Calu3 (cell line): ENCODE data around the gene NT5DC2. TPM values are rescaled to one million over a fixed set of nuclear protein-coding genes. Genes with fewer than 3 reads are reported as not detected.
A peak's percentile ranks its signal among the peaks of the same experiment; 100 is the strongest.

ENCODE experiments used
- BruUV-seq: library from RNA; stranded (reverse); fragments of 400-500 nt; replicated peaks from 2 replicates; lab custom pipeline; 2021; lab: Mats Ljungman, UMichigan
- CTCF ChIA-PET: fragments of 300-600 bp; sonication (Branson Sonifier 250); formaldehyde crosslinking; loops from one replicate; lab custom pipeline; 2022; ENCODE audit warnings: antibody characterized with exemption; lab: Charles Lee
- DNase-seq: peaks from one replicate; pipeline ENCODE4 v3.0.0; 2022
- H3K27ac Mint-ChIP-seq: one replicate; pipeline ENCODE4 v1.8.0; 2022; ENCODE audit warnings: mixed read lengths; ENCODE audit not compliant: unreplicated experiment
- H3K27me3 Mint-ChIP-seq: one replicate; pipeline ENCODE4 v1.8.0; 2022; ENCODE audit warnings: mixed read lengths; ENCODE audit not compliant: unreplicated experiment
- H3K36me3 Mint-ChIP-seq: one replicate; pipeline ENCODE4 v1.8.0; 2022; ENCODE audit warnings: mild to moderate bottlenecking, moderate library complexity, mixed read lengths; ENCODE audit not compliant: insufficient read depth, unreplicated experiment
- H3K4me1 Mint-ChIP-seq: one replicate; pipeline ENCODE4 v1.8.0; 2022; ENCODE audit warnings: mild to moderate bottlenecking, low read depth, mixed read lengths; ENCODE audit not compliant: unreplicated experiment
- H3K4me3 Mint-ChIP-seq: one replicate; pipeline ENCODE4 v1.8.0; 2022; ENCODE audit warnings: mild to moderate bottlenecking, low read depth, moderate library complexity, mixed read lengths; ENCODE audit not compliant: unreplicated experiment
- H3K9me3 Mint-ChIP-seq: one replicate; pipeline ENCODE4 v1.8.0; 2022; ENCODE audit warnings: low read depth, mixed read lengths; ENCODE audit not compliant: unreplicated experiment
- CTCF ChIP-seq: fragments of 200-600 bp; IDR thresholded peaks from one replicate; pipeline ENCODE4 v1.8.0; 2022; ENCODE audit warnings: antibody characterized with exemption; ENCODE audit not compliant: unreplicated experiment
- intact Hi-C: fragments of 100-400 bp; cut with micrococcal nuclease; formaldehyde crosslinking; loops from one replicate; pipeline ENCODE4 v1.10.0; 2022; ENCODE audit not compliant: unreplicated experiment
- total RNA-seq: library from RNA; stranded (reverse); gene quantifications from 2 replicates; pipeline ENCODE4 v1.2.3, GENCODE V29; 2022

Gene NT5DC2
- total RNA-seq, 1 experiment from 2014 or later: 146 TPM

- peak within 1 kb of the TSS; percentile 82 for H3K4me3 Mint-ChIP-seq
- peak within 1 kb of the TSS; percentile 42 for H3K27ac Mint-ChIP-seq
- H3K4me1 Mint-ChIP-seq: peaks cover 28% of the 10 kb centered on the region
- no peaks in the 10 kb centered on the region for H3K9me3 Mint-ChIP-seq
- DNase-seq: peak; percentile 97
- no TSS peak for BruUV-seq
- H3K36me3 Mint-ChIP-seq: peaks cover 58% of the 10 kb centered on the region
- H3K27me3 Mint-ChIP-seq: no peaks in the 10 kb centered on the region
- intact Hi-C loops: loop anchor here (10.0 kb wide), 1 partner anchor 148 kb away; the partner anchor contains the start of genes GNL3 and PBRM1
- CTCF ChIA-PET: interaction anchor here (0.5 kb wide), 1 partner anchor 258 kb away, joined by 5 read pairs; no protein-coding TSS in a partner anchor
- no peak for TF ChIP-seq CTCF
Measured at GRCh38 chr3:52536369-52537164, 2.9 kb upstream of the NT5DC2 start, which contains the start of gene UQCC5. Gene UQCC5, plus strand, starts transcription at chr3:52536605. Its CDS starts 151 bp downstream, at chr3:52536756.

- CTCF ChIA-PET: interaction anchor here (0.5 kb wide), 1 partner anchor 257 kb away, joined by 5 read pairs; no protein-coding TSS in a partner anchor
- intact Hi-C loops: loop anchor here (10.0 kb wide), 1 partner anchor 149 kb away; the partner anchor contains the start of genes GNL3 and PBRM1
- H3K4me3 Mint-ChIP-seq: peak overlapping the region; percentile 74
- H3K27ac Mint-ChIP-seq: peak overlapping the region; percentile 42
- TF ChIP-seq CTCF: no peak
- H3K27me3 Mint-ChIP-seq: no peaks in the 10 kb centered on the region
- H3K36me3 Mint-ChIP-seq: peaks cover 58% of the 10 kb centered on the region
- DNase-seq: no peak
- no peaks in the 10 kb centered on the region for H3K9me3 Mint-ChIP-seq
- BruUV-seq: no TSS peak
- peaks cover 28% of the 10 kb centered on the region for H3K4me1 Mint-ChIP-seq
Measured at GRCh38 chr3:52536112-52536368, 2.4 kb upstream of the NT5DC2 start.

GRCh38 chr3:52535411-52536111 is 1.9 kb upstream of the NT5DC2 start:
- peaks cover 28% of the 10 kb centered on the region for H3K4me1 Mint-ChIP-seq
- H3K27ac Mint-ChIP-seq: peak overlapping the region; percentile 42
- H3K36me3 Mint-ChIP-seq: peaks cover 58% of the 10 kb centered on the region
- no peak for DNase-seq
- intact Hi-C loops: loop anchor here (10.0 kb wide), 1 partner anchor 149 kb away; the partner anchor contains the start of genes GNL3 and PBRM1
- CTCF ChIA-PET: interaction anchor here (0.5 kb wide), 1 partner anchor 257 kb away, joined by 5 read pairs; no protein-coding TSS in a partner anchor
- H3K27me3 Mint-ChIP-seq: no peaks in the 10 kb centered on the region
- H3K9me3 Mint-ChIP-seq: no peaks in the 10 kb centered on the region
- no peak for TF ChIP-seq CTCF
- H3K4me3 Mint-ChIP-seq: peak overlapping the region; percentile 82
- BruUV-seq: no TSS peak

- H3K9me3 Mint-ChIP-seq: no peaks in the 10 kb centered on the region
- no peak for TF ChIP-seq CTCF
- no TSS peak for BruUV-seq
- CTCF ChIA-PET: no interaction called here
- peak overlapping the region; percentile 63 for H3K27ac Mint-ChIP-seq
- H3K4me3 Mint-ChIP-seq: peak overlapping the region; percentile 82
- DNase-seq: no peak
- H3K4me1 Mint-ChIP-seq: peaks cover 24% of the 10 kb centered on the region
- no peaks in the 10 kb centered on the region for H3K27me3 Mint-ChIP-seq
- intact Hi-C loops: loop anchor here (10.0 kb wide), 1 partner anchor 150 kb away; the partner anchor contains the start of genes GNL3 and PBRM1
- peaks cover 58% of the 10 kb centered on the region for H3K36me3 Mint-ChIP-seq
Measured at GRCh38 chr3:52534281-52535183, 875 bp upstream of the NT5DC2 start.
